Hematopoietic multipotent progenitor cell treated with erythropoietin and hydrocortisone succinate and interleukin-3 and kit ligand, for 4 days (in vitro differentiated cells): Measurements from ENCODE around the gene DPP3.
A peak's percentile ranks its signal among the peaks of the same experiment; 100 is the strongest.
"Not testable (repeated sequence)": the region's sequence is repeated elsewhere in the genome, so short reads cannot be mapped to it uniquely, and the experiment has no call there.

ENCODE experiments used
- DNase-seq: peaks from one replicate; pipeline ENCODE4 v3.0.0-alpha.2; 2015

The DPP3 gene, protein sequence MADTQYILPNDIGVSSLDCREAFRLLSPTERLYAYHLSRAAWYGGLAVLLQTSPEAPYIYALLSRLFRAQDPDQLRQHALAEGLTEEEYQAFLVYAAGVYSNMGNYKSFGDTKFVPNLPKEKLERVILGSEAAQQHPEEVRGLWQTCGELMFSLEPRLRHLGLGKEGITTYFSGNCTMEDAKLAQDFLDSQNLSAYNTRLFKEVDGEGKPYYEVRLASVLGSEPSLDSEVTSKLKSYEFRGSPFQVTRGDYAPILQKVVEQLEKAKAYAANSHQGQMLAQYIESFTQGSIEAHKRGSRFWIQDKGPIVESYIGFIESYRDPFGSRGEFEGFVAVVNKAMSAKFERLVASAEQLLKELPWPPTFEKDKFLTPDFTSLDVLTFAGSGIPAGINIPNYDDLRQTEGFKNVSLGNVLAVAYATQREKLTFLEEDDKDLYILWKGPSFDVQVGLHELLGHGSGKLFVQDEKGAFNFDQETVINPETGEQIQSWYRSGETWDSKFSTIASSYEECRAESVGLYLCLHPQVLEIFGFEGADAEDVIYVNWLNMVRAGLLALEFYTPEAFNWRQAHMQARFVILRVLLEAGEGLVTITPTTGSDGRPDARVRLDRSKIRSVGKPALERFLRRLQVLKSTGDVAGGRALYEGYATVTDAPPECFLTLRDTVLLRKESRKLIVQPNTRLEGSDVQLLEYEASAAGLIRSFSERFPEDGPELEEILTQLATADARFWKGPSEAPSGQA

DNA sequence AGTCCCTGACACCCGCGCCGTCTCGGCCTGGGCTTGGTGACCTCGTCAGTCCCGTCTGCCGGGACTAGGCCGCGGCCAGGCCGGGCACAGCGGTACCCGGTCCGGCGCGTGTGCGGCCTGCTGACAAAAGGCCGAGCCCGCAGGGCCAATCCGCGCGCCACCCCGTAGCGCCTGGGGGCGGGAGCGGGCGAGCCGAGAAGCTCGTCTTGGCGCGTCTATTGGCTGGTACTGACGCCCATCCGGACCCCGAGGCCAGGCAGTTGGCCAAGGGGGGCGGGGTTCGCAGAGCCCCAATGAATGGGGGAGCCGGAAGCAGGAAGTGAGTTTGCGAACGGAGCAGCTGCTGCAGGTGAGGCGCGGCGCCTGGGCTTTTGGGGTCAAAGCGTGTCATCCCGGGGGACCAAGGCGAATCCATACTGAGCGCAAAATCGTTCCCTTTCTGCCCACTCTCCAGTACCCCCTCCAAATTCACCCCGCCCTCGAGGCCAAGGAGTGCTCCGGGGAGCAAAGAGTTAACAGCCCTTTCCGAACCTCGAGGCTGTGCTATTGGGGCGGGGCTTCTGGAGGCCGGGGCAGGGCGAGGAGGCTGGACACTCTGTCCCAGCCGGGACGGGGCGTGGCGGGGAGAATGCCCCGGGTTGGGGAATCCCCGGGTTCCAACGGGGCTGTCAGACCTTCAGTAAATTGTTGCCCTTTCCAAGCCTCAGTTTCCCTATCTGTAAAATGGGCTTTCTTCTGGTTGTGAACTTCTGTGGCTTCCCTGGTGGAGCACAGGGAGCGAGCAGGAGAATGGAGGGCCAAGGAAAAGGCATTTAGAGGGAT lies at the start of gene DPP3:
Gene DPP3, plus strand, starts transcription at position 318 of the 822 bp plus-strand sequence. CDS start 1,767 bp downstream, outside the sequence.
- peak; percentile 99 for DNase-seq

DNA sequence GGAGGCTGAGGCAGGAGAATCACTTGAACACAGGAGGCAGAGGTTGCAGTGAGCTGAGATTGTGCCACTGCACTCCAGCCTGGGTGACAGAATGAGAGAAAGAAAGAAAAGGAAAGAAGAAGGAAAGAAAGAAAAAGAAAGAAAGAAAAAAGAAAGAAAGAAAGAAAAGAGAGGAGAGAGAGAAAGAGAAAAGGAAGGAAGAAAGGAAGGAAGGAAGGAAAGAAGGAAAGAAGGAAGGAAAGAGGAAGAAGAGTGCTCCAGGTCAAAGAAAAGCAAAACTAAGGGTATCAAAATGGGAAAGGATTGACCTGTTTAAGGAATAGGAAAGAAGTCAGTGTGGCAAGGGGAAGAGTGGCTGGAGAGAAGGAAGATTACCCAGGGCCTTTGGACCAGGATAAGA lies 48.9 kb upstream of the DPP3 start:
- not testable (repeated sequence) for DNase-seq

DNA sequence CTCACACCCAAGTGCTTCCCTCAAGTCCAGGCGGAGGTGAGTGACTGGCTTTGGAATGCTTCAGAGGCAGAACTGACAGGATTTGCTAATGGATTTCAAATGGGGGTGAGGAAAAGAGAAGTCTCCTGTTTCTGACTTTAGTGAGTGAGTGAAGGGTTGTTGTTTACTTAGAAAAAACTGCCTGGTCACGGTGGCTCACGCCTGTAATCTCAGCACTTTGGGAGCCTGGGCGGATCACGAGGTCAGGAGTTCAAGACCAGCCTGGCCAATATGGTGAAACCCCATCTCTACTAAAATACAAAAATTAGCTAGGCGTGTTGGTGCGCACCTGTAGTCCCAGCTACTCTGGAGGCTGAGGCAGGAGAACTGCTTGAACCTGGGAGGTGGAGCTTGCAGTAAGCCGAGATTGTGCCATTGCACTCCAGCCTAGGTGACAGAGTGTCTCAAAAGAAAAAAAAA lies 48.3 kb upstream of the DPP3 start:
- DNase-seq = not testable (repeated sequence)

DNA sequence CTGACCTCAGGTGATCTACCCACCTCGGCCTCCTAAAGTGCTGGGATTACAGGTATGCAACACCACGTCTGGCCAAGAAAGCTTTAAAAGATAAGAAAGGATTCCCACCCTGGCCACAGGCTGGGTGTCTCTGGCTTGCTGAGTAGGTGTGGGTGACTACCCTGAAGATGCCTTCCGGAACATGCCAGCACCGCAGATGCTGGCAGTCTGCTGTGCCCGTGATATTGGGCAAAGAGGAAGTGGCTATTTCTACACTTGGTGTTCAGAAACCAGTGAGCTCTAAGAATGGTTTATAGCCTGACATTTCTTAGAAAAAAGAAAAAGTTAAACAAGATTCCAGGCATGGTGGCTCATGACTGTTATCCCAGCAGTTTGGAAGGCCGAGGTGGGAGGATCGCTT lies 47.6 kb upstream of the DPP3 start:
- DNase-seq = peak; percentile 73

DNA sequence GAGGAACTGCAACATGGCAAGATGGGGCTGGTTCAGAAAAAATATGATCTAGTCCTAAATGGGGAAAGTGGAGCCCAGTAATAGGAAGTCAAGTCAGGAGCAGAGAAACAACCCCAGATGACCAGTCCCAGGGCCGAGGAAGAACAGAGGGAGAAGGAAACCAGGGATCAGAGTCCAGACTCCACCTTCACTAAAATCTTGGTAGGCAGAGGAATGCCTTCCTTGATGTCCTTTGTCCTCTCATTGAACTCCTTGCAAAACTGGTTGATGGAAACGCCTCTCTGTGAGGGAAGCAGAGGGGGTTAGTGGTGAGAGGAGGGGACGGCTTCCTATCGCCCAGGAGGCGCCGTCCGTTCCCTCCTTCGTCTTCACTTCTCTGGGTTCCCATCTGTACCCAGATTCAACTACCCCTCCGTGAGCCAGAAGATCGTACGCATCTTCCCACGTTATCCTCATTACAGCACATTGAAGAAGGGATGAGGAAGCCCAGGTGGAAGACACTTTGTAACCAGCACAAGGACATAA lies 42.2 kb upstream of the DPP3 start:
- no peak for DNase-seq

DNA sequence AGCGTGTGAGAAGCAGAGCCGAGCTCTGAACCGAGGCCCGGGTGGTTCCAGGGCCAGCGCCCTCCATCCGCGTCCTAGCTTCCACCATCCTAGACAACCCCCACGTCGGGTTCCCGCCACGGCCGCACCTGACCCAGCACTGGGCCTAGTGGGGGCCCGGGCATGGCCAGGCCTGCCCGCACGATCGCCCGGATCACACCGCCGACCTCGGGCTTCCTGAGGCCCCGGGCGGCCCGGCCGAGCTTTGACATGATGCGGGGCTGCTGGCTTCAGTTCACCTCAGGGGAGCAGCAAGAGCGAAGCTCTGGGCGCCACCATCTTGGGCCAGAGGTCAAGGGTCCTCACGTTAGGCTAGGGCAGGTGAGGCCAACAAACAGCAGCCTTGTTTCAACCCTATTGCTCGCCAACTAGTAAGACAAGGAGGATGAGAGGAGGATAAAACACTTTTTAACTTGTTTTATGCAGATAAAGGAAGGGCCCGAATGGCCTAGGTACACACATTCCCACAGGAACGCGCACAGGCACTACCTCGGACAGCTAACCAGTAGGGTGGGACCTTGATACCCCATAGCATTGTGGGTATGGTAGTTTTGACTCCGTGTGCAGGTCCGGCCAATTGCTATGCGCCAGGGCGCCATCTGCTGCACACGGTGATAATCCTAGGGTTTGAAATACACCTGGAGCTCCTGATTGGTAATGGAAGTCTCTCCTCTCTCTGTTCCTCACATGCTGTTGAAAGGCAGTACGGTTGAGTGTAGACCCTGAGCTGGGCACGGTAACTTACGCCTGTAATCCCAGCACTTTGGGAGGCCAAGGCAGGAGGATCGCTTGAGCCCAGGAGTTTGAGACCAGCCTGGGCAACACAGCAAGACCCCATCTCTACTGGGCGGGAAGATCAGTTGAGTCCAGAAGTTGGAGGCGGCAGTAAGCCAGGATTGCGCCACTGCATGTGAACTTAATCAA lies 41.4 kb upstream of the DPP3 start, which contains the start of gene MRPL11:
Gene MRPL11, minus strand, starts transcription at position 345 of the 963 bp plus-strand sequence. Its CDS starts 94 bp downstream, at position 251.
- DNase-seq = peak; percentile 97

DNA sequence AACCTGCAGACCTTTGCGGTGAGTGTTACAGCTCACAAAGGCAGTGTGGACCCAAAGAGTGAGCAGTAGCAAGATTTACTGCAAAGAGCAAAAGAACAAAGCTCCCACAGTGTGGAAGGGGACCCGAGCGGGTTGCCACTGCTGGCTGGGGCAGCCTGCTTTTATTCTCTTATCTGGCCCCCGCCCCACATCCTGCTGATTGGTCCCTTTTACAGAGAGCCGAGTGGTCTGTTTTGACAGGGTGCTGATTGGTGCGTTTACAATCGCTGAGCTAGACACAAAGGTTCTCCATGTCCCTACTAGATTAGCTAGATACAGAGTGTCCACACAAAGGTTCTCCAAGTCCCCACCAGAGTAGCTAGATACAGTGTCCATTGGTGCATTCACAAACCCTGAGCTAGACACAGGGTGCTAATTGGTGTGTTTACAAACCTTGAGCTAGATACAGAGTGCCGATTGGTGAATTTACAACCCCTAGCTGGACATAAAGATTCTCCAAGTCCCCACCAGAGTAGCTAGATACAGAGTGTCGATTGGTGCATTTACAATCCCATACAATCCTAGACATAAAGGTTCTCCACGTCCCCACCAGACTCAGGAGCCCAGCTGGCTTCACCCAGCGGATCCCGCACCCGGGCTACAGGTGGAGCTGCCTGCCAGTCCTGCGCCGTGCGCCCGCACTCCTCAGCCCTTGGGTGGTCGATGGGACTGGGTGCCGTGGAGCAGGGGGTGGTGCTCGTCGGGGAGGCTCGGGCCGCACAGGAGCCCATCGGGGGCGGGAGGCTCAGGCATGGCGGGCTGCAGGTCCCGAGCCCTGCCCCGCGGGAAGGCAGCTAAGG lies 39.9 kb upstream of the DPP3 start:
- DNase-seq = not testable (repeated sequence)

DNA sequence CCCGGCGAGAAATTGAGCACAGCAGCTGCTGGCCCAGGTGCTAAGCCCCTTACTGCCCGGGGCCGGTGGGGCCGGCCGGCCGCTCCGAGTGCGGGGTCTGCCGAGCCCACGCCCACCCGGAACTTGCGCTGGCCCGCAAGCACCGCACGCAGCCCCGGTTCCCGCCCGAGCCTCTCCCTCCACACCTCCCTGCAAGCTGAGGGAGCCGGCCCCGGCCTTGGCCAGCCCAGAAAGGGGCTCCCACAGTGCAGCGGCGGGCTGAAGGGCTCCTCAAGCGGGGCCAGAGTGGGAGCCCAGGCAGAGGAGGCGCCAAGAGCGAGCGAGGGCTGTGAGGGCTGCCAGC lies 39.3 kb upstream of the DPP3 start:
- DNase-seq = not testable (repeated sequence)

DNA sequence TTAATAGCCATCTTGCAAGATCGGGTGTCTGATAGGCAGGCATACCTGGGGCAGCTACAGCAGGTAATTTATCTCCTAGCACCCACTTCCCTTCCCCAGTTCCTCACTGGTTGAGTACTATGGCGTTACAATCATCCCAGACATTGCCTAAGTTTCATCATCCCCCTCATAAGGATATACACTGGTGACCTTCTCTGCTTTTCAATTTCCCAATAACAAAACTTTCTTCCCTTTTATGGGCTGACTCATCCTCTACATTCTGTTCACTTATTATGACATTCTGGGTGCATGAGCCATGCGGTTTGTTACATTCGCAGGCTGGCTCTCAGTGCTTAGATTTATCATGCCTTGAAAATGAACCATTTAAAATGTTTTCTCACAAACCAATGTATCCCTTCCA lies 36.6 kb upstream of the DPP3 start:
- DNase-seq = peak; percentile 48

DNA sequence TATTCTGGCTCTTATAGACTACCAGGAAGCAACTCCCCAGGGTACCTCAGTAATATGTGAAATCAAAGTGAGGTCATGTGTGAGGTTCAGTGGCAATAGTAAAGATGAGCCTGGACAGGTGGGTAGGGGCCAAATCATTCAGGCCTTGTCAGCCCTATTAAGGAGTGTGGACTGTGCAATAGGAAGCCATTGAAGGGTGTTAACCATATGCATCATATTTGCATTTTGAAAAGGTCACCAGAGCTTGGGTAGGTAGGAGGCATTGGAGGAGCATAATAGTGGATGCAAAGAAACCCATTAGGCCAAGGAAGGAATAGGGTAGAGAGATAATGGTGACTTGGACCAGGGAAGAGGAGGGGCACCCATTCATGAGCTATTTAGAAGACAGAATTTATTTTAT lies 33.2 kb upstream of the DPP3 start:
- DNase-seq = no peak

DNA sequence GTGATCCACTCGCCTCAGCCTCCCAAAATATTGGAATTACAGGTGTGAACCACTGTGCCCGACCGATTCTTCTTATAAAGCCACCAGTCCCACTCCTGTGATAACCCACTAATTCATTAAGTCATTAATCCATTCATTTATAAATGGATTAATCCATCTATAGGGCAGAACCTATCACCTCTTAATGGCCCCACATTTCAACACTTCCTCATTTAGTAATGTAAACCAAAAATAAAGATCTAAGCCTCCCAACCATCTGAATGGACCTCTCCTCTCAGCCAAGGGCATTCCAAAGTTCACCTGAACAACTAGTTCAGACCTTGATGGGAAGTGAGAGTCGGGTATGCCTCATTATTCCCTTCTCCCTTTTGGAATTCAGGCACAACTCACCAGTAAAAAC lies 31.7 kb upstream of the DPP3 start:
- no peak for DNase-seq

DNA sequence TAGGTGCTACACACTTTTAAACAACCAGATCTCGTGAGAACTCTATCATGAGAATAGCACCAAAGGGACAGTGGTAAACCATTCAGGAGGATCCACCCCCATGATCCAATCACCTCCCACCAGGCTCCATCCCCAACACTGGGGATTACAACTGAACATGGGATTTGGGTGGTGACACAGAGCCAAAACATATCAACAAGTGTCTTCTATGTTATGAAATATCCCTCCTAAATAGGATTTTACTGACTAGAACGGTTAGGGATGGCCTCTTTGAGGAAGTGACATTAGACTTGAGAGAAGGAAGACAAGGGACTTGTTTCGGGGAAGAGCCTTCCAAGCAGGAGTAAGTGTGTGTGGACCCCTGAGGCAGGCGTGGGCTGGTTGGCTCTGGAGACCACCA lies 29.7 kb upstream of the DPP3 start:
- no peak for DNase-seq

DNA sequence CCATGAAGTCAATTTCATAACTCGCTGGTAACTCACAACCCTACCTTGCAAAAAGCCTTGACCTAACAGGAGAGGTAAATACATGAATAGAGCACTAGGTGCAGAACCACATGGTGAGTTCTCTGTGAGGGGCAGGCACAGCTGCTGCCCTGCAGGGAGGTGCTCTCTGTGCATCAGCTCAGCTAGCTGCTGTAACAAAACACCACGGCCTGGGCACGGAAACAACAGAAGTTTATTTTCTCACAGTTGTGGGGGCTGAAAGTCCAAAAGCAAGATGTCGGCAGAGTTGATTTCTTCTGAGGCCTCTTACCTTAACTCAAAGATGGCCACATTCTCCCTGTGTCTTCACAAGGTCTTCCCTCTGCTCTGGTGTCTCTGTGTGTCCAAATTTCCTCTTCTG lies 28.6 kb upstream of the DPP3 start:
- no peak for DNase-seq

DNA sequence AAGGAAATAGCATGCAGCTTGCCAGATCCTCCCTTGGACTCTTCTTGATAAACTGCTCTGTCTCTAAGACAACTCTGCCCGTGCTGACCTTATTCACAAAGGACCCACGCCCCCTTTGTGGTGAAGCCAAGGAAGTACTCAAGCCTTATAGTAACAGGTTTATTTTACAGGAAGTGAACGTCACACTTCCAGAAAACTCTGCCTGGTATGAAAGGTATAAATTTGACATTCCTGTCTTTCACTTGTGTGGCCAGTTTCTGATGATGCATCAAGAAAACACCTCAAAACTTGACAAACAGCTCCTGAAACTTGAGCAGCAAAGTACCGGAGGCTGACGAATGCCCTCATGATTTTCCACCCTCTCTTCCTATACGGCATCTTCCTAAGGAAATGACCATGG lies 26.0 kb upstream of the DPP3 start:
- DNase-seq = no peak

DNA sequence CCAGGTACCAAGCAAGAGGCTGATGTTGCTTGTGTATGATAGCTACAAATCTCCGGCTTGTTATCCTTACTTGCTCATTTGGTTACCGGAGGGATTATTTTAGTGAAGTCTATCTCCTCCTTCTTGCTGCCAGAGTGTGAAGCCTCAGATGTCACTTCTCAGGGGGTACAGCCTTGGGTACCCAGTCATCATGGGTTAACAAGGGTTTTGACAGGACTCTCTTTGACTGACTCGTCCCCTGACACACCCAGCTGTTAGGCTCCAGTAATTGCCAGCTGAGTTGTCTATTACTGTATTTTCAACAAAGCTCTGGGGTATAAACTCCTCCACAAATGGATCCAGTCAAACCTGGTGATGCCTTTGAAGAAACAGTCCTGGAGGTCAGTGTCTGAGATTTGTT lies 25.4 kb upstream of the DPP3 start:
- DNase-seq = no peak

DNA sequence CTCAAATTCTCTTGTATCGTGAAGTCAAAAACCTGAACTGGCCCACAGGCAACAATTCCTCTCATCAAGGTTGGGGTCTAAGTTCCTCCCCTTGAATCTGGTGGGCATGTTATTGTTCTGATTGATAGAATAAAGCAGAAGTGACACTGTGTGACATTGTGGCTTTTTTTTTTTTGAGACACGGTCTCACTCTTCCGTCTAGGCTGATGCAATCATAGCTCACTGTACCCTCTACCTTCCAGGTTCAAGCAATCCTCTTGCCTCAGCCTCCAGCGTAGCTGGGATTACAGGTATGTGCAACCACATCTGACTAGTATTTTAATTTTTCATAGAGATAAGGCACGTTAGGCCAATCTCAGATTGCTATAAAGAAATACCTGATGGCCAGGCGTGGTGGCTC lies 22.4 kb upstream of the DPP3 start:
- peak; percentile 48 for DNase-seq

DNA sequence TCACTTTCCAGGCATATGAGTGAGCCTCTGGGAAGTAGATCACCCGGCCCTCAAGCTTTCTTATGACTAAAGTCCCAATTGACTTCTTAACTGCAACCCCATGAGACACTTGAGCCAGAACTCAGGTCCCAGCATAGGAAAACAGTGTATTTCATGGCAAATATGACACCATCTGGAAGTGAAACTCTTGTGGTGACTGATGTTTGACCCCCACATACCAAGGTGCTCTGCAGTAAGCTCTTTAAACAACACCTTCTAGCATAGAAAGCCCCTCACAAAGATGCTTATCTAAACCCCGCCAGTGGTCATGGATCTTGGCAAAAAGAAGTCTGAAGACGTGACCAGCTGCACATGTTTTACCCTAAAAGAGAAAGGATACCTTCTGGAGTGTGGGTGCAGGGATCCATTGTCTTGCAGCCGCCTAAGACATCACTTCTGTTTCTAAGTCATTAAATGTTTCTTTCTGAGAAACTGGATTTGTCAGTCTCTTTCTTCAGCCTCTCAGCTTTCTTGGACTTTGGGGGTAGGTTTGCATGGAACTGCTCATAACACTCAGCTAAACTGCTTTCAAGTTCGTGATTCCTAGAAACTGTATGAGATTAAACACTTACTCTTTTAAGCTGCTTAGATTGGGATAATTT lies 21.0 kb upstream of the DPP3 start:
- no peak for DNase-seq

DNA sequence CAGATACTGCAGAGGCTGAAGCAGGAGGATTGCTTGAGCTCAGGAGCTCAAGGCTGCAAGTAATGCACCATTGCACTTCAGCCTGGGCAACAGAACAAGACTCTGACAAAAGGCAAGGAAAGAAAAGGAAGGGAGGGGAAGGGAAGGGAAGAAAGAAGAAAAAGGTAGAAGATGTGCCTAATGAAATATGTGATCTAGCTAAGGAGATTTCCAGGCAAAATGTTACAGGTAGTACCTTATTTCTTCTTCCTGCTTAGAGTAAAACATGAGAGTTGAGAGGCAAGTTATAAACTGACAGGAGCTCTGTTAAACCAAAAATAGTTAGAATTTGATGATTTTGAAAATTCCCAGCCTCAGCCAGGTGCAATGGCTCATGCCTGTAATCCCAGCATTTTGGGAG lies 18.2 kb upstream of the DPP3 start:
- DNase-seq = no peak

DNA sequence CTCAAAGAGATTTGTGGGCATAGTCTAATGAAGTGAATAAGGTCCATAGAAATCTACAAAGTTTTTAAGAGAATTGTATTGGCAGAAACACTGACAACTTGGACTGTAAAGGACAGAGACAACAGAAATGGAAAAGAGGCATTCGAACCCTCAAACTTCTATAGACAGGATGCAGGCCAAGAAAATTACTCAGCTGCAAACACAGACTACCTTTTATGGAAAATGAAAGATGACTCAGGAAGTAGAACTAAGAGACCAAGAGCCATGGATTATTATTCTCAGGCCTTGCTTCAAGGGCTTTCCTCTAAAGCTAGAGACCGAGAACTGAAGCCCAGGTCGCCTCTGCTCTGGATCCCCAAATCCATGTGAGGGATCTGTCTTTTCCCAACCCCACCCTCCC lies 17.3 kb upstream of the DPP3 start:
- DNase-seq = no peak

DNA sequence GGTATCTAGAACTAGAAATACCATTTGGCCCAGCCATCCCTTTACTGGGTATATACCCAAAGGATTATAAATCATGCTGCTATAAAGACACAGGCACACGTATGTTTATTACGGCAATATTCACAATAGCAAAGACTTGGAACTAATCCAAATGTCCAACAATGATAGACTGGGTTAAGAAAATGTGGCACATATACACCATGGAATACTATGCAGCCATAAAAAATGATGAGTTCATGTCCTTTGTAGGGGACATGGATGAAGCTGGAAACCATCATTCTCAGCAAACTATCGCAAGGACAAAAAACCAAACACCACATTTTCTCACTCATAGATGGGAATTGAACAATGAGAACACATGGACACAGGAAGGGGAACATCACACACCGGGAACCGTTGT lies 16.1 kb upstream of the DPP3 start:
- not testable (repeated sequence) for DNase-seq
